ENCODE results near the gene VTN.

Gene VTN

GRCh38 chr17:28357061-28357900, 12.8 kb downstream of the VTN start, which contains the start of gene POLDIP2:
POLDIP2 (minus strand) TSS chr17:28357527; CDS start chr17:28357448, 79 bp downstream.
- H3K9me3 ChIP-seq (ENCODE audit: control insufficient read depth, insufficient read depth, low read length) = no peaks in the 10 kb centered on the region
- peaks cover 16% of the 10 kb centered on the region; the same call in 1 of the 2 replicates for H3K36me3 ChIP-seq (ENCODE audit: control insufficient read depth, insufficient read depth, low read length)
- peak within 1 kb of the TSS; percentile 93 for H3K4me3 ChIP-seq (ENCODE audit: low read length)
- no peak within 1 kb of the TSS for H3K27ac ChIP-seq (ENCODE audit: low read length)
- H3K27me3 ChIP-seq (ENCODE audit: control insufficient read depth, insufficient read depth, low read length) = no peaks in the 10 kb centered on the region
- no peaks in the 10 kb centered on the region for H3K4me1 ChIP-seq (ENCODE audit: control insufficient read depth, insufficient read depth, low read length)
- WGBS (ENCODE audit: insufficient coverage, insufficient read length) = no CpG with 5 or more reads among the region's 80 CpGs
- no peak for DNase-seq (ENCODE audit: low read depth, low spot score)

GRCh38 chr17:28350271-28350670, 19.8 kb downstream of the VTN start:
- no peaks in the 10 kb centered on the region for H3K4me1 ChIP-seq (ENCODE audit: control insufficient read depth, insufficient read depth, low read length)
- no peak overlapping the region for H3K27ac ChIP-seq (ENCODE audit: low read length)
- no peak for DNase-seq (ENCODE audit: low read depth, low spot score)
- peaks cover 38% of the 10 kb centered on the region for H3K36me3 ChIP-seq (ENCODE audit: control insufficient read depth, insufficient read depth, low read length)
- H3K4me3 ChIP-seq (ENCODE audit: low read length) = no peak overlapping the region
- no peaks in the 10 kb centered on the region for H3K9me3 ChIP-seq (ENCODE audit: control insufficient read depth, insufficient read depth, low read length)
- no peaks in the 10 kb centered on the region for H3K27me3 ChIP-seq (ENCODE audit: control insufficient read depth, insufficient read depth, low read length)
- no CpG with 5 or more reads among the region's 7 CpGs for WGBS (ENCODE audit: insufficient coverage, insufficient read length)

- Histone ChIP-seq H3K27me3 (ENCODE audit: control insufficient read depth, insufficient read depth, low read length) (no peaks in the 10 kb centered on the region), H3K36me3 (ENCODE audit: control insufficient read depth, insufficient read depth, low read length) (peaks cover 41% of the 10 kb centered on the region), H3K27ac (ENCODE audit: low read length) (no peak overlapping the region), H3K4me1 (ENCODE audit: control insufficient read depth, insufficient read depth, low read length) (no peaks in the 10 kb centered on the region), H3K4me3 (ENCODE audit: low read length) (no peak overlapping the region), H3K9me3 (ENCODE audit: control insufficient read depth, insufficient read depth, low read length) (no peaks in the 10 kb centered on the region)
- no peak for DNase-seq (ENCODE audit: low read depth, low spot score)
- WGBS (ENCODE audit: insufficient coverage, insufficient read length) = no CpG with 5 or more reads among the region's 3 CpGs
Measured at GRCh38 chr17:28348979-28349378, 21.1 kb downstream of the VTN start.

GRCh38 chr17:28347261-28347891, 22.7 kb downstream of the VTN start:
- H3K9me3 ChIP-seq (ENCODE audit: control insufficient read depth, insufficient read depth, low read length) = no peaks in the 10 kb centered on the region
- H3K4me3 ChIP-seq (ENCODE audit: low read length) = no peak overlapping the region
- no peaks in the 10 kb centered on the region for H3K27me3 ChIP-seq (ENCODE audit: control insufficient read depth, insufficient read depth, low read length)
- no peaks in the 10 kb centered on the region for H3K4me1 ChIP-seq (ENCODE audit: control insufficient read depth, insufficient read depth, low read length)
- no CpG with 5 or more reads among the region's 8 CpGs for WGBS (ENCODE audit: insufficient coverage, insufficient read length)
- peaks cover 37% of the 10 kb centered on the region for H3K36me3 ChIP-seq (ENCODE audit: control insufficient read depth, insufficient read depth, low read length)
- no peak for DNase-seq (ENCODE audit: low read depth, low spot score)
- no peak overlapping the region for H3K27ac ChIP-seq (ENCODE audit: low read length)

- WGBS (ENCODE audit: insufficient coverage, insufficient read length) = no CpG with 5 or more reads among the region's 7 CpGs
- H3K27ac ChIP-seq (ENCODE audit: low read length) = no peak overlapping the region
- H3K27me3 ChIP-seq (ENCODE audit: control insufficient read depth, insufficient read depth, low read length) = no peaks in the 10 kb centered on the region
Measured at GRCh38 chr17:28346746-28347246, 23.3 kb downstream of the VTN start.

GRCh38 chr17:28346199-28346580, 23.9 kb downstream of the VTN start:
- Histone ChIP-seq H3K4me3 (ENCODE audit: low read length) (no peak overlapping the region), H3K27ac (ENCODE audit: low read length) (no peak overlapping the region), H3K27me3 (ENCODE audit: control insufficient read depth, insufficient read depth, low read length) (no peaks in the 10 kb centered on the region), H3K36me3 (ENCODE audit: control insufficient read depth, insufficient read depth, low read length) (peaks cover 40% of the 10 kb centered on the region), H3K4me1 (ENCODE audit: control insufficient read depth, insufficient read depth, low read length) (no peaks in the 10 kb centered on the region), H3K9me3 (ENCODE audit: control insufficient read depth, insufficient read depth, low read length) (no peaks in the 10 kb centered on the region)
- DNase-seq (ENCODE audit: low read depth, low spot score) = no peak
- no CpG with 5 or more reads among the region's 2 CpGs for whole genome bisulfite sequencing (ENCODE audit: insufficient coverage, insufficient read length)

More at GRCh38 chr17:28346746-28347246, 23.3 kb downstream of the VTN start:
- Histone ChIP-seq H3K36me3 (ENCODE audit: control insufficient read depth, insufficient read depth, low read length) (peaks cover 40% of the 10 kb centered on the region), H3K4me1 (ENCODE audit: control insufficient read depth, insufficient read depth, low read length) (no peaks in the 10 kb centered on the region), H3K4me3 (ENCODE audit: low read length) (no peak overlapping the region), H3K9me3 (ENCODE audit: control insufficient read depth, insufficient read depth, low read length) (no peaks in the 10 kb centered on the region)
- no peak for DNase-seq (ENCODE audit: low read depth, low spot score)

- no peaks in the 10 kb centered on the region for H3K4me1 ChIP-seq (ENCODE audit: control insufficient read depth, insufficient read depth, low read length)
- no peak overlapping the region for H3K27ac ChIP-seq (ENCODE audit: low read length)
- no peak for DNase-seq (ENCODE audit: low read depth, low spot score)
- H3K4me3 ChIP-seq (ENCODE audit: low read length) = no peak overlapping the region
- H3K9me3 ChIP-seq (ENCODE audit: control insufficient read depth, insufficient read depth, low read length) = no peaks in the 10 kb centered on the region
- H3K27me3 ChIP-seq (ENCODE audit: control insufficient read depth, insufficient read depth, low read length) = no peaks in the 10 kb centered on the region
- no CpG with 5 or more reads among the region's 13 CpGs for whole genome bisulfite sequencing (ENCODE audit: insufficient coverage, insufficient read length)
- peaks cover 37% of the 10 kb centered on the region for H3K36me3 ChIP-seq (ENCODE audit: control insufficient read depth, insufficient read depth, low read length)
Measured at GRCh38 chr17:28345419-28346198, 24.5 kb downstream of the VTN start.

- Histone ChIP-seq H3K4me3 (ENCODE audit: low read length) (no peak overlapping the region), H3K9me3 (ENCODE audit: control insufficient read depth, insufficient read depth, low read length) (no peaks in the 10 kb centered on the region), H3K27me3 (ENCODE audit: control insufficient read depth, insufficient read depth, low read length) (no peaks in the 10 kb centered on the region), H3K4me1 (ENCODE audit: control insufficient read depth, insufficient read depth, low read length) (no peaks in the 10 kb centered on the region), H3K27ac (ENCODE audit: low read length) (no peak overlapping the region), H3K36me3 (ENCODE audit: control insufficient read depth, insufficient read depth, low read length) (peaks cover 33% of the 10 kb centered on the region)
- no peak for DNase-seq (ENCODE audit: low read depth, low spot score)
- WGBS (ENCODE audit: insufficient coverage, insufficient read length) = no CpG with 5 or more reads among the region's 19 CpGs
Measured at GRCh38 chr17:28344435-28344901, 25.6 kb downstream of the VTN start.

- no peaks in the 10 kb centered on the region for H3K9me3 ChIP-seq (ENCODE audit: control insufficient read depth, insufficient read depth, low read length)
- H3K36me3 ChIP-seq (ENCODE audit: control insufficient read depth, insufficient read depth, low read length) = peaks cover 34% of the 10 kb centered on the region
- no CpG with 5 or more reads among the region's 9 CpGs for WGBS (ENCODE audit: insufficient coverage, insufficient read length)
- H3K27me3 ChIP-seq (ENCODE audit: control insufficient read depth, insufficient read depth, low read length) = no peaks in the 10 kb centered on the region
- H3K27ac ChIP-seq (ENCODE audit: low read length) = no peak overlapping the region
- no peak for DNase-seq (ENCODE audit: low read depth, low spot score)
- H3K4me3 ChIP-seq (ENCODE audit: low read length) = no peak overlapping the region
- no peaks in the 10 kb centered on the region for H3K4me1 ChIP-seq (ENCODE audit: control insufficient read depth, insufficient read depth, low read length)
Measured at GRCh38 chr17:28344011-28344410, 26.1 kb downstream of the VTN start.

- H3K27me3 ChIP-seq (ENCODE audit: control insufficient read depth, insufficient read depth, low read length) = no peaks in the 10 kb centered on the region
- DNase-seq (ENCODE audit: low read depth, low spot score) = no peak
- no peaks in the 10 kb centered on the region for H3K9me3 ChIP-seq (ENCODE audit: control insufficient read depth, insufficient read depth, low read length)
- no peak overlapping the region for H3K4me3 ChIP-seq (ENCODE audit: low read length)
- no CpG with 5 or more reads among the region's 10 CpGs for WGBS (ENCODE audit: insufficient coverage, insufficient read length)
- H3K36me3 ChIP-seq (ENCODE audit: control insufficient read depth, insufficient read depth, low read length) = peaks cover 30% of the 10 kb centered on the region
- H3K27ac ChIP-seq (ENCODE audit: low read length) = no peak overlapping the region
- H3K4me1 ChIP-seq (ENCODE audit: control insufficient read depth, insufficient read depth, low read length) = no peaks in the 10 kb centered on the region
Measured at GRCh38 chr17:28343491-28343932, 26.6 kb downstream of the VTN start.
